Gastroesophageal sphincter (tissue), 4 donors: ENCODE results near the gene FZR1. TPM values are rescaled to one million over a fixed set of nuclear protein-coding genes. Genes with fewer than 3 reads are reported as not detected.

Experiments used
- ATAC-seq: fragments of 150-250 bp; one replicate; pipeline ENCODE4 v1.9.1; 2016; ENCODE audit warnings: mild to moderate bottlenecking, moderate library complexity
- H3K27ac ChIP-seq, 4 donors: fragments of 200-600 bp; sonication (generic) in 3 of 4; 1 replicate in 3 of 4; 2 replicates in 1 of 4; pipeline ENCODE4 v1.5.1; 2016 to 2019
- H3K27me3 ChIP-seq: fragments of 200-600 bp; sonication (generic); one replicate; pipeline ENCODE4 v1.5.1; 2019
- H3K36me3 ChIP-seq, 2 donors: fragments of 200-600 bp; sonication (generic); one replicate each; pipeline ENCODE4 v1.5.1; 2019; ENCODE audit warnings: control low read depth in 1 of 2
- H3K4me1 ChIP-seq, 3 donors: fragments of 200-600 bp; sonication (generic); 1 replicate in 2 of 3; 2 replicates in 1 of 3; pipeline ENCODE4 v1.5.1; 2016 to 2019; ENCODE audit warnings: control low read depth in 2 of 3
- H3K4me3 ChIP-seq, 2 donors: fragments of 200-600 bp; sonication (generic); one replicate each; pipeline ENCODE4 v1.5.1; 2019; ENCODE audit warnings: mild to moderate bottlenecking in 1 of 2, moderate library complexity in 1 of 2
- H3K9me3 ChIP-seq, 3 donors: fragments of 200-600 bp; sonication (generic); one replicate each; pipeline ENCODE4 v1.5.1; 2017 to 2019; ENCODE audit warnings: control low read depth in 2 of 3
- EP300 ChIP-seq: sonication (generic); formaldehyde crosslinking; IDR thresholded peaks from one replicate; pipeline ENCODE4 v1.6.1; 2017; ENCODE audit warnings: antibody characterized with exemption, mild to moderate bottlenecking
- POLR2A ChIP-seq, 2 donors: fragments of 450-650 bp; IDR thresholded peaks; one replicate each; pipeline ENCODE4 v1.6.1; 2017; ENCODE audit warnings: antibody characterized with exemption in 2 of 2, mild to moderate bottlenecking in 2 of 2, moderate library complexity in 1 of 2
- POLR2AphosphoS5 ChIP-seq: sonication (generic); formaldehyde crosslinking; IDR thresholded peaks from one replicate; pipeline ENCODE4 v1.6.1; 2017; ENCODE audit warnings: antibody characterized with exemption
- WGBS, 2 donors: methylation state at CpG; one replicate each; pipeline ENCODE4 v1.1.5; 2018; ENCODE audit warnings: low coverage in 1 of 2; 5-methylcytosine and 5-hydroxymethylcytosine counted together
- total RNA-seq, 4 donors: library from RNA; depleted of rRNA; stranded (reverse); fragments of >200 nt; gene quantifications; one replicate each; pipeline ENCODE4 v1.1.0, GENCODE V29; 2016
- TF ChIP-seq, protein P1 (sequence below), 4 experiments: fragments of 200-600 bp in 2 of 4; fragments of 450-650 bp in 2 of 4; sonication (generic) in 1 of 4; IDR thresholded peaks; one replicate each; pipeline ENCODE4 v1.5.1; 2017 to 2019; ENCODE audit warnings: antibody characterized with exemption in 4 of 4, mild to moderate bottlenecking in 2 of 4, moderate library complexity in 2 of 4

FZR1 gene
- total RNA-seq, 4 donors from 2014 or later, result 17.6 to 32.9 (median 23.0) TPM

DNA sequence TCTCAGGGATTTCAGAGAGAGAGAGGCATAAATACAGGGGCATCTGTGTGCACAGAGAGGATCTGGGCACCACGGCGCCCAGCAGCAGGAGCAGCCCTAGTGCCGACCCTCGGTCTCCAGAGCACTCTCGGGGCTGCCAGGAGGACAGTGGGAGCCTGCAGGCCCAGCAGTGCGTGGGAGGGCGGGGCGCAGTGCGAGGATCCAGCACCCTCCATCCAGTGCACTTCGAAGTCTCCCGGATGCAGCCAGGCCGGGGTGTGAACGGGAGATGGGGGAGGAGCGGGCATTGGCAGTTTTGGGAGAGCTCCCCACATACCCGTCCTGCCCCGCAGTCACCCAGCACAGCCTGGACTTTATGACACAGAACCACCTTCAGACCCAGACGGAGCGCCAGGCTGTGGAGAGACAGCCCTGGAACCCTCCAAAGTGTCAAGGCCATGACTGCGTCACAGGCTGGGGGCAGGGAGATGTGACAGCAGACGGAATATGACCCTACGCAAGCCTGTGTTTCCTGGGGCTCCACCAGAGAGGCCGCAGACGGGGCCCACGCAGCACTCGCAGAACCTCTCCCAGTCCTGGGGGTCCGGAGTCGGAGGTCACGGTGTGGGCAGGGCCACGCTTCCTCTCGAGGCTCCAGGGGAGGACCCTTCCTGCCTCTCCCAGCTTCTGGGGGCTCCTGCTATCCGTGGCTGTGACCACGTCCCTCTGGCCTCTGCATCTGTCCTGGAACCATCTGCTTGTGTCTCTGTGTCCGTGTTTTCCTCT, 18.1 kb downstream of the FZR1 start:
- Histone ChIP-seq H3K9me3 (no peaks in the 10 kb centered on the region), H3K36me3 (peaks cover 0 to 83% of the 10 kb centered on the region in 2 donors), H3K4me1 (peaks cover 0 to 12% (median 0%) of the 10 kb centered on the region in 3 donors), H3K27ac (no peak overlapping the region), H3K27me3 (no peaks in the 10 kb centered on the region), H3K4me3 (no peak overlapping the region)
- no peak for ATAC-seq
- no peak for TF ChIP-seq EP300
- TF ChIP-seq POLR2AphosphoS5, result no peak
- TF ChIP-seq, protein P1, sequence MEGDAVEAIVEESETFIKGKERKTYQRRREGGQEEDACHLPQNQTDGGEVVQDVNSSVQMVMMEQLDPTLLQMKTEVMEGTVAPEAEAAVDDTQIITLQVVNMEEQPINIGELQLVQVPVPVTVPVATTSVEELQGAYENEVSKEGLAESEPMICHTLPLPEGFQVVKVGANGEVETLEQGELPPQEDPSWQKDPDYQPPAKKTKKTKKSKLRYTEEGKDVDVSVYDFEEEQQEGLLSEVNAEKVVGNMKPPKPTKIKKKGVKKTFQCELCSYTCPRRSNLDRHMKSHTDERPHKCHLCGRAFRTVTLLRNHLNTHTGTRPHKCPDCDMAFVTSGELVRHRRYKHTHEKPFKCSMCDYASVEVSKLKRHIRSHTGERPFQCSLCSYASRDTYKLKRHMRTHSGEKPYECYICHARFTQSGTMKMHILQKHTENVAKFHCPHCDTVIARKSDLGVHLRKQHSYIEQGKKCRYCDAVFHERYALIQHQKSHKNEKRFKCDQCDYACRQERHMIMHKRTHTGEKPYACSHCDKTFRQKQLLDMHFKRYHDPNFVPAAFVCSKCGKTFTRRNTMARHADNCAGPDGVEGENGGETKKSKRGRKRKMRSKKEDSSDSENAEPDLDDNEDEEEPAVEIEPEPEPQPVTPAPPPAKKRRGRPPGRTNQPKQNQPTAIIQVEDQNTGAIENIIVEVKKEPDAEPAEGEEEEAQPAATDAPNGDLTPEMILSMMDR (IDR thresholded peaks at IDR 0.05), result no peak
- no peak for TF ChIP-seq POLR2A (IDR thresholded peaks at IDR 0.05)
- 90 to 93% methylated on average over 6 to 22 of the region's 33 CpGs for WGBS, 2 donors

DNA sequence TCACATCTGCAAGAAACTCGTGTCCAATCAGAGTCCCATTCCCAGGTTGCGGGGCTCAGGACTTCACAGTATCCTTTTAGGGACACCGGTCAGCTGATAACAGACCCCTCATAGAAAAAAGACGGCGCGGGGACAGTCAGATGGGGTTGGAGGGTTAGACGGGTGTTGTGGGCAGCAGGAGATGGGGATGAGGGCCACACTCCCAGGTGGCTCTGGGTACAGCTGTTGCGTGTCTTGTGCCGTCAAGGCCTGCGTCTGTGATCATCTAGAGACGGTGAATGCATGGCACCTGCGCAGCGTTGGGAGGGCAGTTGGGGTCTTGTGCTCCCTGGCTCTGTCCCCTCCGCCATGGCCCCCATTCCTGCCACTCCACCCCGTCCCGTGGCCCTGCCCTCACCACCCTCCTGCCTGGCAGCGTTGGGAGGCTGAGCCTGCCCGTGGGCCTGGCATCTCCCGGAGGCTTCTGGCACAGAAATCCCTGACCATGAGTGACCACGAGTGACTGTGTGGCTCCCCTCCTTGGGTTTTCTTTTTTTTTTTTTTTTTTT, 18.9 kb downstream of the FZR1 start:
- peaks cover 0 to 5% (median 0%) of the 10 kb centered on the region in 3 donors for H3K4me1 ChIP-seq
- no peak for ATAC-seq
- no peak for TF ChIP-seq POLR2A (IDR thresholded peaks at IDR 0.05)
- TF ChIP-seq, protein P1 (IDR thresholded peaks at IDR 0.05), result no peak
- peaks cover 0 to 76% of the 10 kb centered on the region in 2 donors for H3K36me3 ChIP-seq
- 85 to 90% methylated on average over 6 to 7 of the region's 20 CpGs for WGBS, 2 donors
- no peaks in the 10 kb centered on the region for H3K27me3 ChIP-seq
- no peak overlapping the region for H3K27ac ChIP-seq
- no peaks in the 10 kb centered on the region for H3K9me3 ChIP-seq
- H3K4me3 ChIP-seq, result no peak overlapping the region

DNA sequence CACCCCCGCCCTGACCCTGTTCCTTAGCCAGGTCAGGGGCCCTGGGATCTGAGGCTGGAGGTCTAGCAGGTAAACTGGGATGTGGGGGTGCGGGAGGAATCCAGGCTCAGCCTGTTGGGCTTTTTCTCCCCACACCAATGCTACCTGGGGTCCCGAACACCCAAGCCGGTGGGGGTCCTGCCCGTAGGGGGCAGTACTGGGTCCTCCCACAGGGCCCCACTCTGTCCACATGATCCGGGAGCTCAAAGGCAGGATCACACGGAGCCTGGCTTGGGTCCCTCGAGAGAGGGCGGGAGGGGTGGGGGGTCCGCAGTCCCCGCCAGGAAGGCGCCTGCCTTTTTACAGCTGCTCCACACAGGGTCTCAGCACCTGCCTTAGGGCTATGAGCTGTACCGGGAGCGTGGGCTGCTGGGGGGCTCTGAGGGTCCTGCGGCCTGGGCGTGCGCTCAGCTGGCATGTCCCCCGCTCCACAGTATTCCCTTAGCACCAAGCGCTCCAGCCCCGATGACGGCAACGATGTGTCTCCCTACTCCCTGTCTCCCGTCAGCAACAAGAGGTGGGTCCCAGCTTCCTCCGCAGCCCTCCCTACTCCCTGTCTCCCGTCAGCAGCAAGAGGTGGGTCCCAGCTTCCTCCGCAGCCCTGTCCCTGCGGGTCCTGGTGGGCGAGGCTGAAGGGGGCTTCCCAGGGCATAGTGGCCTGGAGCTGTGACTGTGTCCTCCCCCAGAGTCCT, 20.6 kb downstream of the FZR1 start:
- Histone ChIP-seq H3K4me3 (no peak overlapping the region), H3K9me3 (no peaks in the 10 kb centered on the region), H3K36me3 (peaks cover 0 to 81% of the 10 kb centered on the region in 2 donors), H3K27me3 (no peaks in the 10 kb centered on the region), H3K27ac (no peak overlapping the region), H3K4me1 (no peaks in the 10 kb centered on the region)
- 90% methylated on average over 6 of the region's 28 CpGs; no CpG with 5 or more reads in 1 of the 2 donors for WGBS, 2 donors
- TF ChIP-seq POLR2A (IDR thresholded peaks at IDR 0.05) (no peak), POLR2AphosphoS5 (no peak), EP300 (no peak)
- TF ChIP-seq, protein P1 (IDR thresholded peaks at IDR 0.05), result no peak
- no peak for ATAC-seq

DNA sequence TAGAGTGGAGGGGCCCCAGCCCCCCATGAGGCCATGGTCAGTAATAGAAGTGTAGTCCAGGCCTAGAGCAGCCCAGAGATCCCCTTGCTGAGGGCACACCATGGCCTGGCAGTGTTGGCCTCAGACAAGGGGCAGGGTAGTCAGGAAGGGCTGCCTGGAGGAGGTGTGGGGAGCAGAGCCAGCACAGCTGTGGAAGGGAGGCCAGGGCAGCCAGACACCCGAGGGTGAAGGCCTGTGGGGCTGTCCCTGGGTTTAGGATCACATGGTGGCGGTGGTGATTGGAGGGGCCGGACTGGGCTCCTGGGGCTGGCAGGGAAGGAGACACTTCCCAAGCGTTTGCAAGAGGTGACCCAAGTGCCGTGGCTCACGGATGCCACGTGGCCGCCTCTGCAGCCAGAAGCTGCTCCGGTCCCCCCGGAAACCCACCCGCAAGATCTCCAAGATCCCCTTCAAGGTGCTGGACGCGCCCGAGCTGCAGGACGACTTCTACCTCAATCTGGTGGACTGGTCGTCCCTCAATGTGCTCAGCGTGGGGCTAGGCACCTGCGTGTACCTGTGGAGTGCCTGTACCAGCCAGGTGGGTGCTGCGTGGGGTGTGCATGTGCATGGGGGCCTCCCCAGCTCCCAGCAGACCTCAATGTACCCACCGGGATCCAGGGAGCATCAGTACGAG, 21.3 kb downstream of the FZR1 start:
- TF ChIP-seq EP300 (no peak), POLR2A (IDR thresholded peaks at IDR 0.05) (no peak), POLR2AphosphoS5 (no peak)
- TF ChIP-seq, protein P1 (IDR thresholded peaks at IDR 0.05), result no peak
- peaks cover 0 to 81% of the 10 kb centered on the region in 2 donors for H3K36me3 ChIP-seq
- no peaks in the 10 kb centered on the region for H3K27me3 ChIP-seq
- no peak overlapping the region for H3K4me3 ChIP-seq
- no peak for ATAC-seq
- H3K9me3 ChIP-seq, result no peaks in the 10 kb centered on the region
- 90% methylated on average over 2 of the region's 21 CpGs; no CpG with 5 or more reads in 1 of the 2 donors for WGBS, 2 donors
- H3K4me1 ChIP-seq, result no peaks in the 10 kb centered on the region
- no peak overlapping the region for H3K27ac ChIP-seq
